Activated CD8-positive, alpha-beta memory T cell treated with anti-CD3 and anti-CD28 coated beads for 24 hours (primary cell): ENCODE data around the gene NF1.
A peak's percentile ranks its signal among the peaks of the same experiment; 100 is the strongest.

Source experiments
- DNase-seq: peaks from one replicate; pipeline ENCODE4 v3.0.0-alpha.2; 2020

Gene NF1

DNA sequence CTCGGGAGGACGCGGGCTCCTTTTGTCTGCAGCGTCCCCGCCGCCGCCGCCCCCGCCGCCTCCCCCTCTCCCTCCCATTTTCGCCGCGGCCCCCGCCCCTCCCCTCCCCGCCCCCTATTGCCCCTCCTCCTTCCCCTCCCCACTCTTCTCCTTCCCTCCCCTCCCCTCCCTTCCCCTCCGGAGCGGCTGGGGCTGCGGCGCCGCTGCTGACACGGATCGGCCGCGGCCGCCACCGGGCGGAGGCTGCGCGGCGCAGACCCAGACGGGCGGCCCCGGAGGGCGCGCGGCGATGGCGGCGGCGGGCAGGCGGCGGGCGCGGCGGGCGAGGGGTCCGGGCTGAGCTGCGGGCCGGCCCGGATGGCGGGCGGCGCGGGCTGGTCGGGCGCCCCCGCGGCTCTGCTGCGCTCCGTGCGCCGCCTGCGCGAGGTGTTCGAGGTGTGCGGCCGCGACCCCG lies 296.7 kb downstream of the NF1 start, which contains the start of gene RAB11FIP4:
Gene RAB11FIP4 (plus strand): TSS at position 180 of the 454 bp plus-strand sequence. CDS start 178 bp downstream, at position 358.
- peak; percentile 60 for DNase-seq

DNA sequence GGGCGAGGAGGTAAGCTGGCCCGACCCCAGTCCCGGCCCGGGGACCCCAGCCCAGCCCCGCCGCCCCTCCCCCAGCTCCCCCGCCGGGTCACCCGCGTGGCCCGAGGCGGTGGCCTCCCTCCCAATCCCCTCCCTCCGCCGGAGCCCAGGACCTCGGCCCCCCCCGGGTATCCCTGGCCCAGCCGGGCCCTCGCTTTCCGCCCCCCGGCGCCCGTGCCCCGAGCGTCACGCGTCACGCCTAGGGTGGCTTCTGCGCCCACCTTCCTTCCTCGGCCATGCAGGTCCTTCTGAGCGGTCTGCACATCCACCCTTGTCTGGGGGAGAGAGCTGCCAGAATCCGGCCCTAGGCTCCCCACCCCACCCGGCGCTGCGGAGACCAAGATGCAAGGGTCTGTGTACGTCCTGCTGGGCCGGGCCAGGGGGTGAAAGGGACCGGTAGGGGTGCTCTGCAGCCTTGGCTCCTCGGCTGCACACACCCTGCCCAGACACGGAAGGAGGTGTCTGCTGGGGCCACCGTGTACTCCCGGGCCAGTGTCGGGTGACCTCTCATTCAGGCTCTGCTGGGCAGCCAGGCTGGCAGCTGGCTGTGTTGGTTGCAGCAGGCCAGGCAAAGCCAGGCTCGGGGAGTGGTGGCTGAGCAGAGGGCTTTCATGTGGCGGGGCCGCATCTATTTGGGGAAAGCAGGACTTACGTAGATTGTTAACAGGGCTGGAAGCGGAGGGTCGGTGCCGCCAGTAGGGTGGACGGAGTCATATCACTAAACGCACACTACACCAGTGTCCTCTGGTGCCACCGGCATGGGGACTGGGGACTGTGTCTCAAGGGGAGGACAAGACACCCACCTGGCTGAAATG lies 297.5 kb downstream of the NF1 start:
- DNase-seq: peak; percentile 59

DNA sequence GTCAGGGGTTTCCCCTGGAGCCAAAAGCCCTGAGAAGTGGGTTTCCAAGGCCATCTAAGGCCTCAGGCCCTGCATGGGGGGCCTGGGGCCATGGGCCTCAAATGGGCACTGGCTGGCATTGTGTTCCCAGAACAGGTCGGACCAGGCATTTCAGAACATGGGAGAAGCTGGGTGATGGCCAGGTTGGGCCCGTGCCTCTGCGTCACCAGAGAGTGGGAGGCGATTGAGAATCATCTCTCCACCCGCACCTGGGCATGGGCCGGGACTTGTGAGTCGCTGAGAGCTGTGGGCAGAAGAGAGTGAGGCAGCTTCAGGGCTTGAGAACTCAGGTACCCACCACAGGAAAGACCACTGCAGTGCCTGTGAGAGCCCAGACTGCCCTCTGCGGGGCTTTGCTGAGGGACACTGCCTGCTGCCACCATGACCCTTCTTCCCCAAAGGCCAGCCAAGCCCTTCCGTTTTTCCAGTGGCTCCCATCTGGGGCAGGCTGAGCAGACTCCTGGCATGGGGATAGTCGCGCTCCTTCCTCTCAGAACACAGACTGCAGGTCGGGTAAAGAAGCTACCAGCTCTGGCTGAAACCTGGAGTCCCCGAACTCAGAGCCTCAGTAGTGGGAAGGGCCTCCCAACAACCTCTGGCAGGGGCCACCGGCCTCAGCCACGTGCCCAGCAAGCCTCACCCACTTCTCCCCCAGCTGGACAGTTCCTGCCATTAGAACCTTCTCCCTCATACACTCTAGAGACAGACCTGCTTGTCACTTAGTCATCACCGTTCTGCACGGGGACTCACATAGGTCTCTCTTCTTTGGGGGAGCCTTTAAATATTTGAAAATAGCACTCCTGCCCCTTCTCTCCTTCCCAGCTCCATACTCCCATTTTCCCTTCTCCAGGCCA lies 298.3 kb downstream of the NF1 start:
- peak; percentile 53 for DNase-seq

DNA sequence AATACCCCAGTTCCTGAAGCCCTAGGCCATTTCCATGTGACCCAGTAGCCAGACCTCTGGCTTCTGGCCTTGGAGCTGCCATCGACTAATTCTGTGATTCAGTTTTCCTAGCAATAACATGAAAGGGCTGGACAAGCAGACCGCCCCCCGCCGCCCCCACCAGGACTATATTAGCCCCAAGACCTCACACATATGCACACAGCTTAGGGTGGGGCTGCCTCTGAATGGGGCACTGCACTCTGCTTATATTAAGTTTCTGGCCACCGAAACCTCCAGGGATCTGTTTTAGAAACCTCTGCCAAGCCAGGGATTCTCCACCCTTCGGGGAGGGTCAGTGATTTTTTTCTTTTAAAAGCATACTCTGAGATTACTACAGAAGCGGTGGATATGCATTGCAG lies 299.0 kb downstream of the NF1 start:
- peak; percentile 35 for DNase-seq

DNA sequence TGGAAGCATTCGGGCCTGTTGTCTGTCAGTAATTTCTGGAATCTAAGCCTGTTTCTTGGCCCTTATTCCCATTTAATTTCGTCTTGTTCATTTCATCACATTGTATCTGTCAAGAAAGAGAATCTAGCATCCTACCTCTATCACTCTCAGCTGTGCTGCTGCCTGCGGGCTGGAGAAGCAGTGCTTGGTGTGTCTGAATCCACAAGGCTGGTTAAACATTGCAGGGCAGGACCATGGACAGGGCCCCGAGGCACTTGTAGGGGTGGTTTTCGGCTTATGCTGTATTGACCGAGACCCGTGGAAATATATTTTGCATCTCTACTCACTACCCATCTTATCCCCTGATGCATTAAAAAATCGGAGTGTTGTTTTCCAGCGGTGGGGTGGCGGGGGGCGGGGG lies 299.8 kb downstream of the NF1 start:
- peak; percentile 71 for DNase-seq

DNA sequence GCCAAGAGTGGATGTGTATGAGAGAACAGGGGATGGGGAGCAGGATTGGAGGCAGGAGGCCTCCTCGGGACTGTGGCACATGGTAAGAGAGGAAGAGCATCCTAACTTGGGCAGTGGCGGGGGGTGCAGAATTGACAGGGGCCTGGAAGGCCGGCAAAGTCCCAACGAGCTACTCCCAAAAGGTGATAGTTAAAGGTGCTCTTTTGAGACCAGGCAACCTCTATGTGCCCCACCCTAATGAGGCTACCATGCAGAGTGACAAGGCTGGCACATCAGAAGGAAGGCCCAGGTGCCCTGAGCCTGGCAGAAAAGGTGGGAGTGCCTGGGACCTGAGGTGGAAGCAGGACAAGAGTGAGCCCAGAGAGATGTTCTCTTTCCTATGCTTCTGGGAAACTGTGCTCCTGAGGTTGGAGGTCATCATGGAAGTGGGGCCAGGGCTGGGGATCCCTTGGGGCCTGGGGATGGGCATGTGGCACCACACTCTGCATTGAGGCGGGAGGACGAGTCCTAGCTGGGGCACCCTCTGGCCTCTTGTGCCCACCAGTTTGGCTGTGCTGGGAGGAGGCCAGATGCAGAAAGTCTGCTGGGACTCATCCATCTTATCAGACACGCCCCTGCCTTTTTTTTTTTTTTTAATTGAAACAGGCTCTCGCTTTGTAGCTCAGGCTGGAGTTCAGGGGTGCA lies 302.6 kb downstream of the NF1 start:
- peak; percentile 30 for DNase-seq

DNA sequence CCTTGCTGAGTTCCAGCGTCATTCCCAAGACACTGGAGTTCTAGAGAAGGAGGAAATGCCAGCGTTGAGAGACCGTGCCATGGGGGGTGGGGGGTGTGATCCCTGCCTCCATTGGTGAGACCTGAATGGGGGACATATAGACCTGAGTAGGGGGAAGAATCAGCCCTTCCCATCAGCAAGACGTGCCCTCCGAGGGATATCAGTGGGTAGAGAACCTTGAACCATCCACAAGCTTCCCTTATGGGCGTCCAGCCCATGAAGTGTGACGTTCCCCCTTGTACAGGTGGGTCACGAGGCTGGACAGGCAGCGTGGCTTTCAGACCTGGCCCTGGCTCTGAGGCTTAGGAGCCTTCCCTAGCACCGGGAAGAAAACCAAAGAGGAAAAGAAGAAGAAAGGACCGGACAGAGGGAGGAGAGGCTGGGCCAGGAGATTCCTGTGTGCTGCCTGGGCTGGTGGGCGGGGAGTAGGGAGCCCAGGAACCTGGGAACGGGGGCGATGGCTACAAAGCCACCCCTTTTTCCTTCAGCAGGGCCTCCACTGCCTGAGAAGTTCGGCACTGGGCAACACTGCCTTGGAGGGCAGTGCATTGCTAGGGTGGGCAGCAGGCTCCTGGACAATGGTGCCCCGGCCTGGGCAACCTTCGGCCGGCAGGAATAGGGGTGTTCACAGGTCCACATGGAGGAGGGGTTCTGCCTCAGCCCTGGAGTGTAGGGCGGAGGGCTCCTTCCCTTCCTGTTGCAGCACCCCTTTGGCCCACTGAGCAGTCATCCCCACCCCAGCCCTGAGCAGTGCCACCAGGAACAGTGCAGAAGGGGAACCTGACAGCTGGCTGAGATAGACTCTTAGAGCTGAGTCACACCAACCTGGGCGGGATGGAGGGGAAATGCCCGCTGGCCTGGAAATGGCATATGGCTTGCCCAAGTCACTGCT lies 303.9 kb downstream of the NF1 start:
- DNase-seq: peak; percentile 19

DNA sequence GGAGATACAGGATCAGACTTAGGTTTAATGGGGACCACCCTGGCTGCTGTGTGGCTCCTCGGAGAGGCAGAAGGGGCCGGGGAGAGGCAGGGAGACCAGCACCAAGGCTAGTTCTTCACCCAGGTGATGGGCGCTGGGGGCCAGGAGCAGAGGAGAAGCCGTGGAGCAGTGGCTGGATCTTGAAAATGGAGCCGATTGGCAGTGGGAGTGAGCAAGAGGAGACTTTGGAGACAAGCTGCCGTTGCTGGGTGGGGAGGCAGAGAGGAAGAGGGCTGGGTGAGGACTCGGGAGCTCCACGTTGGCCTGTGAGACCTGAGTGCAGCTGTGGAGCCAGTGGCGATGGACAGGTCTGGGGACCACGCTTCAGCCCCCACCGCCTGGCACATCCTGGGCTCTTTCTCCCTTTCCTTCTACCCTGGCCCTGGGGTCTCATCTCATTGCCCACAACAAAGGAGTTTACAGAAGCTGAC lies 305.7 kb downstream of the NF1 start:
- DNase-seq: no peak

DNA sequence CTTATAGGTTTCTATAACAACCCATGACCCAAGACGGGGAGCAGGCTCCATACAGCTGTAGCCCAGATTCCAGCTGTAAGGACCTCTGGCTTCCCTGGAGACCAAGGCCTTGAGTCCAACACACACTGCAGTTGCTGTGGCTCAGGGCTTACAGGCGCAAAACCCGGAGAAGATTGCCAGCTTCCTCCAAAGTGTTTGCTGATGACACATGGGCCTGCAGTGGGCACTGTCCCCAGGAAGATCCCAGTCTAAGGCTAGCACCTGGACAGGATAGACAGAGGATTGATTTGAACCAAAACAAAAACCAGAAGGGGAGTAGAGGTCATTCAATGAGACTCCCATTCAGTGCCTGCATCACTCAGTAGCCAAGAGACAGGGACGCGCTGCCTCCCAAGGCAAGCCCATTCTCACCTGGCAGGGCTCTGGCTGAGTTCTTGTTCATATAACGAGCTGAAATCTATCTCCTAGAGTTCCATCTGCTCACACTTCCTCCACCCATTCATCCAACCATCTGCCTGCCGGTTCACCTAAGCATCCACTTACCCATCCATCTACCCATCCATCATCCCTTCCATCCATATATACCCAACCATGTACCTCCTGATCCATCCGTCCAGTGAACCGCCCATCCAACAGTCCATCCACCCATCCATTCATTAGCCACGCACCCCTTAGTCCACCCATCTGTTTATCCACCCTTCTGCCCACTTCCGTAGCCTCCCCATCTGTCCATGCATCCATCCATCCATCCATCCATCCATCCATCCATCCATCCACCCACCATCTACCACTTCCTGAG lies 306.9 kb downstream of the NF1 start:
- DNase-seq: no peak

DNA sequence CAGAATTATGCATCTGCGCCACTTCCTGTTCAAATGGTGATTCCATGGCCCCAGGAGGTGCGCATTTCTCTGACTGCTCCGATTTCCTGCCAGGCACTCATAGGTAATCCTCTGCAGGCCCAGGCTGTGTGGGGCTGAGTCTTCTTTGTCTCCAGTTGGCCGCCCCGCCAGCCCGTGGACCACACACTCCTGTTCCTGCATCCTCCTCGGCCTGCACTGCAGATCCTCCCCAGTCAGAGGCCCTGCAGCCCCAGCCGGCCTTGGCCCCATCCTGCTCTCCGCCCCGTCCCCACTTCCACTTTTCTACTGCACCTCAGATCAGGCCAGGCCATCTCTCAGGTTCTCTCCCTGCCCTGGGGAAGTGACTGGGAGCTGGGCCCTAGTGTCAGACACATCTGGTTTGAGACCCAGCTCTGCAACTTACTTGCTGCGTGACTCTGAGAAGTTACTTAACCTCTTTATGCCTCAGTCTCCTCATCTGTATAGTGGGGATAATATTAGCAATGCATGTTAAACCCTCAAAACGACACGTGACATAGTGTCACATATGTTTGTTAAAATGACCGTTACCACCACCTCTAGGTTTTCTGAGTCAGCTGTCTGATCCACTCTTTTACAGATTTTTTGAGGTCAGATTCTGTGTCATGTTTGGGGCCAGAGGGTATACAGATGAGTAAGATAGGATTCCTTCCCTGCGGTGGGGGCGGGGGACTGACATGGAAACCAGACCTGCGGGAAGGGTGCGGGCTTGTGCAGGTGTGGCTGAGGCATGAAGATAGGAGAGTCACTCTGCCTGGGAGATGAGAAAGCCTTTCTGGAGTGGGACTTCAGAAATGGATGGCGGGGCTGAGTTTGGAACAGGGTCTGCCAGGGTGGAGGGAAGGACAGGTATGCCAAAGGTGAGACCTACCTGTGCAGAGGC lies 309.5 kb downstream of the NF1 start:
- no peak for DNase-seq

DNA sequence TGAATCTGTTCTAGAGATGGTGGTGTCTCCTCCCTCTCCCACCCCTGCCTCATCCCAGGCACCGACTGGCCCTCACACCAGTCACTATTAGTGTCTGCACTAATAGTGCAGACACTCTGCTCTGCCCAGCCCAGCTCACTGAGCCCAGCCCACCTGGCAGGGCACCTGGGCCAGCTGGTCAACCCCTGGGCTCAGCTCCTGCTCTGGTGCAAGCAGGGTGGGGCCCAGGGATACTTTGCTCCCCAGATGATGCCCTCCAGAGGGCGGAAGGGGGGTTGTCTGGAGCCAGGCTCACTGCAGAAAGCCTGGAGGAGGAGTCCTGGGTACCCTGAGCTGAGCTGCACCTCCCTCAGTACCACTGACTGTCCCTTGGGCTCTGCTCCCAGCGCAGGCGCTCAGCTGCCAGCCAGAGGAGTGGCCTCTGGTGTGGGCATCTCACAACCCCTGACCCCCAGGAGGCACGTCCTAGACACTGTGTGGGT lies 311.2 kb downstream of the NF1 start:
- no peak for DNase-seq

DNA sequence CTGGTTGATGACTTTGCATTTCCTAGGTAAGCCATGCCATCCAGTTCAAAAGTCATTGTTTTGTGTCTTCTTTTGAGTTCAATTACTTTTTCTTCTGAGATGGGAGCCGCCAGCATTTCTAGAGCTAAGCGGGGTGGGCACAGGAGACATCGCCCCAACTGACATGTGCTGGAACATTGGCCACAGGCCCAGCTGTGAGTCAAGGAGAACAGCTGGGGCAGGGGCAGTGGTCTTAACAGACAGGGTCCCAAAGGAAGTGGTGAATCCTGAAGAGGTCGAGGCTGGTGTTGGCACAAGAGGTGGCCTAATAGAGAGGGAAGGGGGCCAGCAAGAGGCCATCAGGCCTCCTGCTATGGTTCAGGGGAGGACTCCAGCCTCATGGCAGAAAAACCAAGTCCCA lies 313.8 kb downstream of the NF1 start:
- DNase-seq: no peak

DNA sequence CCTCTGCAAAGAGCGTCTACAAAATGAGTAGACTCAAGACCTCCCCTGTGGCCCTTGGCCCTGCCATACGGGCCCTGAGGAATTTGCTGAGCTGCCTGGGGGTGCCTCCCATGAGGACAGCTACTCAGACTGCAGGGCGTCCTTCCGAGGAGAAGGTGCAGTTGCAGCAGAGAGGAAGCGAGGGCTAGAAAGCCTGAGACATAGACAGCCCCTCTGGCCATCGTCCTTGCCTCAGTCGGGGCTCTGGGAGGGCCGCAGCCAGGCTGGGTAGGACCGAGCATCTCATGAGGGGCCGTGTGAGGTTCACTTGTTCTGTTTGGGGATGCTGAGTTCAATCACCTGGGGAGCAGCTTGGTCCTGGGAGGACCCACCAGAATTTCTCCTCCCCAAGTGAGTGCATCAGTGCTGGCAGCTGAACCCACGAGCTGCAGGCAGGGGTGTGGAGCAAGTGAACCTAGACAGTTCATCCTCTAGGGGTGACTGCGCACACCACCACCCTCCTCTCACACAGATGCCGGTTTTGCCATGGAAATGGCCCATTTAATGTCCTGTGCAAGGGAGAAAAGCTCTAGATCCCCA lies 317.0 kb downstream of the NF1 start:
- no peak for DNase-seq

DNA sequence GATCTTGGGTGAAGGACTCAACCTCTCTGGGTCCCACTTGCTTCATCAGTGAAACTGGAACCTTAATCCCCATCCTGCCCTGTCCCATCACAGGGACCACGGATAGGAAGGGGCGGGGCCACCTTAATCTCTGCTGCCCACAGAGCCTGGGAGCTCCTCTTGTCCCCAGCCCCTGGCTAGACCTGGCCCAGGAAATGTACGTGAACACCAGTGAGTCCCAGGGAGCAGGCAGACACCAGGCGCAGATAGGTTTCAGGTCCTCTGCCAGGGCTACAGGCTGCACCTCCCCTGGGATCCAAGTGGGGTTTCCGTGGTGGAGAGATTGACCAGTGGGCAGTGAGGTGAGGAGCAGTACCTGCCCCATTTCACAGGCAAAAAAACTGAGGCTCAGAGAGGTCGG lies 317.7 kb downstream of the NF1 start:
- DNase-seq: no peak

DNA sequence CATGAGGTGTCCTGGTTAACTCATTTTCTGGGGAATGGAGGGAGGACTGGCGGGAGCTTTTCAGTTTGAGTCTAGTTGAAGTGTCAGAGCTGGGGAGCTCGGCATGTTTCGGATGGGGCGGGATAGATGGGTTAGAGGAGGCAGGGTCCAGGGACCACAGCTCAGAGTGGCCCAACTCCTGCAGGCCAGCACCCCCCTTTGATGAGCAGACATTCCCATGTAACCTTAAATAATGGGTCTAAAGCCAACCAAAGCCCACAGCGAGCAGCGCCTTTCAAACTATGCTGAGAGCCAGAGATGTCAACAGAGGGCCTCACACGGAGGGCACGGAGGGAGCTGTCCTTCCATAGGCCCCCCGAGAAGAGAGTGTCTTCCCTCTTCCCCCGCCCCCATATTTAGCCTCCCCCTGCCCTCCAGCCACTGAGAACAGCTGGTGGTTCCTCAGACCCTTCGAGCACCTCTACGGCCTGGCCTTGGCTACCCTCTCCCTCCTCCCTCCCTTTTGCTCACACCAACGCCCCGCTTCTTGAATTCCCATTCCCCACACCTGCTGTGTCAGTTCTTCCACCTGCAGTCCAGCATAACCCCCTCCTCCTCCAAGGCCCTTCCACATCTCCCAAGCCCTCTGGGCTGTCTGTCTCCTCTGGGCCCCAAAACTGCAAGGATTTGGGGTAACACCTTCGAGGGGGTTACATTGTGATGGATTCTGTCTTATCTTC lies 318.5 kb downstream of the NF1 start:
- no peak for DNase-seq

DNA sequence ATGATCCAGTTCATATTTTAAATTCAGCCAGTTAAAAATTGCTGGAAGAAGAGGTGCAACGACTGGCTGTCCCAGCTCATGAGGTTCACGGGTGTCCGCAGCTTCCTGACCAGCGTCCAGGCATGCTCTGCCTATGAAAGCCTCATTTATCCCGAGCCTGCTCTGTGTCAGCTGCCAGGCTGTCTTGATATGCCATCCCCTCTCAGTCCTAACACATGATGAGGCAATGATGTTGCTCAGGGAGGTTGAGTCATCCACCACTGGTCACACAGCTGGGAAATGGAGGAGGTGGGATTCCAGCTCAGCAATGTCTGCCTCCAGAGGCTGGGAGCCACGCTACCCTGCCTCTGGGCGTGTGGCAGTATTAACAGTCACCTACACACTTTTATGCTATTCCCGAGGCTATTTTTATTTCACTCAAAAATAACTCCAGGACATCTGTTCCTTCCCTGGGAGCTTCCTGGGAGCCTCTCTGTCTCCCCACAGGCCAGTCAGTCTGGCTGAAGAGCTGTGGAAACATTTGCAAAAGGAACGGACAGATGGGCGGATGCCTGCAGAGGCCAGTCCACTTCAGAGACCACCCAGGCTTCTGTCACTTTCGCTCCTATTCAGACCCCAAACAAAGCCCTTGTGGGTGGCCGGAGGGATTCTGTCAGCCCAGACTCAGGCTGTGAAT lies 319.2 kb downstream of the NF1 start:
- DNase-seq: no peak

DNA sequence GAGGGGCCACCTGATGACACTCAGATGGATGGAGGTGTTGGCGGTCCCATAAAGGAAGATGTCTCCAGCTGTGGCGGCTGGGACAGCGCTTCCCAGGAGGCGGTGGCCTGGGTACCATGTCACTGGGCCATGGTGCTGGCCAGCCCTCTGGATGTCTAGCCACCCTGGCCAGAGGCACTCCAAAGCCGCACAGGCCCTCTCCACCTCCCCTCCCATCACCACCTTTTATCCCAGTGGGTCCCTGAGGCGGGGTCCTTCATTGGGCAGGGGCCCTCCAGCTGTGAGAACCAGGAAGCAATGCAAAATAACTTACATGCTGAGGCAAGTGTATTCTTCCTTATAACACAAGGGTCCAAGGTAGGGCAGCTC lies 319.8 kb downstream of the NF1 start:
- DNase-seq: no peak

DNA sequence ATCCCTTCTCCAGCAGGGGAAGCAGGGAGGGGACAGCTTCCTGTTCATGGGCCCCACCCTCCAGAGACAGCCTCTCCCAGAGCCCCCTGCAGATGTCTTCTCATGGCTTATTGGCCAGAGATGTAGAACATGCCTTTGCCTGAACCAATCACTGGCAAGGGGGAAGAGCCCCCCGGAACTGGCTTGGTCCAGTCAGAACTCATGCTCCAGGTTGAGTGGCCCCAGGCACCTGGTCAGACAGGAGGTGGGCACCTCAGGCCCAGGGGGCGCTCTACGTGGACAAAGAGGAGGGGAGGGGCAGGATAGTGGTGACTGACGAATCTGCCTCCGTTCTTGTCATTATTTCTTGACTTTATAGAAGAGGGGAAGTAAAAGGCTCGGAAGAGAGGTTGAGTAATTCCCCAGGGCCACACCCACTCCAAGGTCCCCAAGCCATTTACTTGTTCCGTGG lies 320.3 kb downstream of the NF1 start:
- DNase-seq: no peak
